Effector memory CD4-positive, alpha-beta T cell (primary cell): Measurements from ENCODE around the gene ERBB4.
"Not testable (repeated sequence)": the region's sequence is repeated elsewhere in the genome, so short reads cannot be mapped to it uniquely, and the experiment has no call there.

Source experiments
- DNase-seq, 3 donors: peaks; one replicate each; pipeline ENCODE4 v3.0.0-alpha.2; 2020
- H3K27ac ChIP-seq: 2 replicates; pipeline ENCODE4 v1.7.0; 2013; ENCODE audit warnings: mild to moderate bottlenecking, low read length, moderate library complexity; ENCODE audit not compliant: insufficient read depth, poor library complexity, severe bottlenecking
- H3K27me3 ChIP-seq: replicated peaks from 2 replicates; pipeline ENCODE4 v1.7.0; 2013; ENCODE audit warnings: mild to moderate bottlenecking, low read length; ENCODE audit not compliant: insufficient read depth, control insufficient read depth, poor library complexity, severe bottlenecking
- H3K36me3 ChIP-seq: 2 replicates; pipeline ENCODE4 v1.7.0; 2013; ENCODE audit warnings: mild to moderate bottlenecking, low read length, moderate library complexity; ENCODE audit not compliant: control insufficient read depth, insufficient read depth
- H3K4me1 ChIP-seq: 2 replicates; pipeline ENCODE4 v1.7.0; 2013; ENCODE audit warnings: low read length, mild to moderate bottlenecking; ENCODE audit not compliant: control insufficient read depth, insufficient read depth, poor library complexity, severe bottlenecking
- H3K4me3 ChIP-seq: 2 replicates; pipeline ENCODE4 v1.7.0; 2013; ENCODE audit warnings: low read length, low read depth, mild to moderate bottlenecking; ENCODE audit not compliant: insufficient read depth, poor library complexity, severe bottlenecking
- H3K9me3 ChIP-seq: 2 replicates; pipeline ENCODE4 v1.7.0; 2013; ENCODE audit warnings: mild to moderate bottlenecking, low read length, moderate library complexity; ENCODE audit not compliant: control insufficient read depth

ERBB4 gene

DNA sequence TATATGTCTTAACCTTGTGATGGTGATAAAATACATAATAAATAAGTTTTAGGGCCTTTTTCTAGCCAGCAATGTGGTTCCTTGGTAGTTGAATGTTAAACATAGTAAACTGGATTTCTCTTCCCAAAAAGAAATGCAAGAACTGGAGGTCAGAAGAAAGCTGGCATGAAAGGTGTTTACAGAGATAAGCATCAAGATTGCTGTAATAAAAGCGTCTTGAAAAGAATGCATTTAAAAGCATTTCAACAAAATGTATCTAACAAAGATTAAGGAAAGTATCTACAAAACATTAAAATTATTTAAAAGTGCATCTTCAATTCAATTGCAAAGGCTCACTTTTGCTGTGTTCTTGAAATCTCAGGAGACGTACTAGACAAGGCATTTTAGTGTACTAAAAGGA lies 419.0 kb downstream of the ERBB4 start:
- Histone ChIP-seq H3K4me3 (no peak overlapping the region), H3K4me1 (no peaks in the 10 kb centered on the region), H3K9me3 (no peaks in the 10 kb centered on the region), H3K27me3 (no peaks in the 10 kb centered on the region), H3K36me3 (no peaks in the 10 kb centered on the region), H3K27ac (no peak overlapping the region)
- no peak for DNase-seq

GRCh38 chr2:212117926-212118325 lies 420.7 kb downstream of the ERBB4 start:
- Histone ChIP-seq H3K4me3 (no peak overlapping the region), H3K27ac (no peak overlapping the region), H3K27me3 (no peaks in the 10 kb centered on the region), H3K4me1 (no peaks in the 10 kb centered on the region), H3K36me3 (no peaks in the 10 kb centered on the region), H3K9me3 (no peaks in the 10 kb centered on the region)
- DNase-seq: no peak

- H3K4me3 ChIP-seq: no peak overlapping the region
- H3K27me3 ChIP-seq: no peaks in the 10 kb centered on the region
- no peaks in the 10 kb centered on the region for H3K36me3 ChIP-seq
- H3K27ac ChIP-seq: no peak overlapping the region
- H3K9me3 ChIP-seq: no peaks in the 10 kb centered on the region
- no peaks in the 10 kb centered on the region for H3K4me1 ChIP-seq
- no peak for DNase-seq
Measured at GRCh38 chr2:212114489-212114888, 424.1 kb downstream of the ERBB4 start.

GRCh38 chr2:212112401-212112800 lies 426.2 kb downstream of the ERBB4 start:
- H3K4me1 ChIP-seq: no peaks in the 10 kb centered on the region
- H3K27me3 ChIP-seq: no peaks in the 10 kb centered on the region
- H3K9me3 ChIP-seq: no peaks in the 10 kb centered on the region
- no peak overlapping the region for H3K4me3 ChIP-seq
- H3K36me3 ChIP-seq: no peaks in the 10 kb centered on the region
- no peak for DNase-seq
- H3K27ac ChIP-seq: no peak overlapping the region

DNA sequence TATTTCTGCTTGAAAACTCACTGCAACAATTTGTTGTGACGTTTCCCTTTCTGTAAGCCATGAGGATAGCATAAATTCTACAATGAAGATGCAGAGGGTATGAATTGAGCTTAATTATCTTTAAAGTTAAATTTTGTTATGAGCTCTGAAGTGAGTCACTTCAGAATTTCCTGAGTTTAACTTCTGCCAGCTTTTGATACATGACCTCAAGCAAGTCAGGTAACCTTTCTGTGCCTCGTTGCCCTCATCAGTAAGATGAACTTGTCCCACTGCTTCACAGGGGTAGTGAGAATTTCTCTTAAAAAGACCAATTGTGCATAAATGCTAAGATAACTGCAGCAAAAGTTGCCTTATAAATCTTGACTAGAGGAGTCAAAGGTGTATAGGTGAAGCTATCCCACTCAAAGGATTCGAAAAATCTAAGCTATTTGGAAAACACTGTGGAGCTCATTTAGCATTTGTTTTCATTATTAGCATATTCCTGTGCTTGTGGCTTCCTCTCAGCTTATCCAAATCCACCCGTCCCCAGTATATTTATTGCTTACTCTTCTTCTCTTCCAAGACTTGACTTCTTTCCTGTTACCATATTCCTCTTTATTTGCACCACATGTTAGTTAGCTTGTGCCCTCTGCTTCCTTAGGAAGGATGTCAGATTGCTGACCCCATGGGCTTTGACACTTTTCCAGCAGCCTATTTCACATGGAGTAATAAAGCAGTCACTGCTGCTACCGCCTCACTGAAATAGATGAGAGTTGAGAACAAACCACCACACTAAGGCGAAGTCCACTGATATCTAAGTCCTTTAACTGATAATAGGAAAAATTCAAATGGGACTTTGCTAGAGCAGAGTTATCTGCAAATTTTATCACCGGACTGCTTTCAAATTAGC lies 428.6 kb downstream of the ERBB4 start:
- no peak for DNase-seq
- Histone ChIP-seq H3K4me3 (no peak overlapping the region), H3K27me3 (no peaks in the 10 kb centered on the region), H3K9me3 (no peaks in the 10 kb centered on the region), H3K4me1 (no peaks in the 10 kb centered on the region), H3K27ac (no peak overlapping the region), H3K36me3 (no peaks in the 10 kb centered on the region)

GRCh38 chr2:212109217-212109616 lies 429.4 kb downstream of the ERBB4 start:
- no peak overlapping the region for H3K27ac ChIP-seq
- H3K36me3 ChIP-seq: no peaks in the 10 kb centered on the region
- H3K9me3 ChIP-seq: no peaks in the 10 kb centered on the region
- H3K27me3 ChIP-seq: no peaks in the 10 kb centered on the region
- no peak overlapping the region for H3K4me3 ChIP-seq
- H3K4me1 ChIP-seq: no peaks in the 10 kb centered on the region
- DNase-seq: no peak

DNA sequence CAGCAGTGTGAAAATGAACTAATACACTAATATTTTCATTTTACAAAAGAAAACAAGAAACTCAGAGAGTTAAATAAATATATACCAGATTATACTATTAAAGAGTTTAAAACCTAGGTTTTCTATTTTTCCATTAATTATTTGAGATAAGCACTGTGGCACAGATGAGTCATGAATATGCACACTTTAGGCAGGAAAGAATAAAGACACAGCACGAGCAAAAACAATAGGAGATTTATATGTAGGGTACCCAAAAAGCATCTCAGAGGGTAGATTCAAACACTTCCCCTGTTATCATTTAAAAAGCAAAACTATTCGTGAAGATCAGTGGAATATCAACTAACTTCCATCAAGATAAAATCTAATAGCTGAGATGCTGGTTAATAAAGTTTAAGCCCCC lies 430.6 kb downstream of the ERBB4 start:
- no peak overlapping the region for H3K27ac ChIP-seq

DNA sequence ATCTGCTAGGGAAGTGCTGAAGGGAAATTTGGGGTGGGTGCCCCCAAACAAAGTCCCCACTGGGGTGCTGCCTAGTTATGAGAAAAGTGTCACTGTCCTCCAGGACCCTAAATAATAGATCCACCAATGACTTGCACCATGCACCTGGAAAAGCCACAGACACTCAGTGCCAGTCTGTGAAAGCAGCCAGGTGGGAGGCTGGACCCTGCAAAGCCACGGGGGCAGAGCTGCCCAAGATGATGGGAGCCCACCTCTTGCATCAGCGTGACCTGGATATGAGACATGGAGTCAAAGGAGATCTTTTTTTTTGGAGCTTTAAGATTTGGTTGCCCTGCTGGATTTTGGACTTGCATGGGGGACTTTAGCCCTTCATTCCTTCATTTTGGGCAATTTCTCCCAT lies 431.6 kb downstream of the ERBB4 start:
- no peak for DNase-seq
- H3K27me3 ChIP-seq: no peaks in the 10 kb centered on the region
- no peak overlapping the region for H3K27ac ChIP-seq
- H3K4me3 ChIP-seq: no peak overlapping the region
- no peaks in the 10 kb centered on the region for H3K4me1 ChIP-seq
- H3K36me3 ChIP-seq: no peaks in the 10 kb centered on the region
- H3K9me3 ChIP-seq: no peaks in the 10 kb centered on the region

More for the DNA sequence above, 430.6 kb downstream of the ERBB4 start:
- no peak for DNase-seq
- Histone ChIP-seq H3K4me3 (no peak overlapping the region), H3K4me1 (no peaks in the 10 kb centered on the region), H3K9me3 (no peaks in the 10 kb centered on the region), H3K36me3 (no peaks in the 10 kb centered on the region), H3K27me3 (no peaks in the 10 kb centered on the region)

- DNase-seq, H3K36me3 ChIP-seq: not testable (repeated sequence)
Measured at GRCh38 chr2:212106536-212106935, 432.1 kb downstream of the ERBB4 start.

GRCh38 chr2:212099658-212100057 lies 438.9 kb downstream of the ERBB4 start:
- H3K27ac ChIP-seq: no peak overlapping the region
- no peaks in the 10 kb centered on the region for H3K36me3 ChIP-seq
- H3K4me1 ChIP-seq: no peaks in the 10 kb centered on the region
- H3K27me3 ChIP-seq: no peaks in the 10 kb centered on the region
- H3K4me3 ChIP-seq: no peak overlapping the region
- DNase-seq: no peak
- H3K9me3 ChIP-seq: no peaks in the 10 kb centered on the region

More at GRCh38 chr2:212106536-212106935, 432.1 kb downstream of the ERBB4 start:
- not testable (repeated sequence) for H3K27me3 ChIP-seq, H3K4me3 ChIP-seq, H3K9me3 ChIP-seq, H3K27ac ChIP-seq, H3K4me1 ChIP-seq
